ENCODE measurements around the gene EEF2K.
"Not testable (repeated sequence)": the region's sequence is repeated elsewhere in the genome, so short reads cannot be mapped to it uniquely, and the experiment has no call there.

Gene EEF2K

GRCh38 chr16:22190081-22190775, 15.8 kb upstream of the EEF2K start:
- DNase-seq, result no peak

DNA sequence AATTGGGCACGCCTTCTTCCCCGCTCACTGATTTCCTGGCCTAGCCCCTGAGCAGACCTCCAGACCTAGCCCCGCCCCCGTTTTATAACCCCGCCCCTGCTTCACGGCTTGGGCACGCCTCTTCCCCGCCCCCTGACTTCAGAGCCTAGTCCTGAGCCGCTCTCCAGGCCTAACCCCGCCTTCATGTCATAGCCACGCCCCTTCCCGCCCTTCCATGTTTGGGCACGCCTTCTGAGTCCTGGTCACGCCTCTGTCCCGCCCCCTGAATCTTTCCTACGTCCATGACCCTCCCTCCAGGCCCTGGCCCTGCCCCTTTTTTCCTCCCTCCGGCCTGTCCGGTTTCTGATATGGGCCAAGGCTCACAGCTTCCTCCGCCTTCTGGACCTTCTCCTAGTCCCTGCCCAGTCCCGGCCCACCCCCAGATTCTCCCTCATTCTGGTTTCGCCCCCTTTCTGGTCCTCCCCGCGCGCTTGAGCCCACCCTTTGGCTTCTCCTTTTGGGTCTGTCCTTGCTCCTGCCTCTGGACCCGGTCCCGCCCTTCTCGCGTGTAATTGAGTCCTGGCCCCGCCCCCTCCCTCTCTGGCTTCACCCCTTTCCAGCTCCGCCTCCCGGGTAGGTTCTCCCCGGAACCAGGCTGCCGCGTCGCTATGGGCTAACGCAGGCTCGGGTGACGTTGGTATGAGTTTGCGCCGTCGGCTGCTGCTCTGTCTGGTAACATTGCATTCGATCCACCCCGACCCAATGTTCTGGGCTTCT, 15.1 kb upstream of the EEF2K start:
- DNase-seq, result peak; percentile 83

GRCh38 chr16:22191532-22192260, 14.4 kb upstream of the EEF2K start:
- DNase-seq, result no peak

DNA sequence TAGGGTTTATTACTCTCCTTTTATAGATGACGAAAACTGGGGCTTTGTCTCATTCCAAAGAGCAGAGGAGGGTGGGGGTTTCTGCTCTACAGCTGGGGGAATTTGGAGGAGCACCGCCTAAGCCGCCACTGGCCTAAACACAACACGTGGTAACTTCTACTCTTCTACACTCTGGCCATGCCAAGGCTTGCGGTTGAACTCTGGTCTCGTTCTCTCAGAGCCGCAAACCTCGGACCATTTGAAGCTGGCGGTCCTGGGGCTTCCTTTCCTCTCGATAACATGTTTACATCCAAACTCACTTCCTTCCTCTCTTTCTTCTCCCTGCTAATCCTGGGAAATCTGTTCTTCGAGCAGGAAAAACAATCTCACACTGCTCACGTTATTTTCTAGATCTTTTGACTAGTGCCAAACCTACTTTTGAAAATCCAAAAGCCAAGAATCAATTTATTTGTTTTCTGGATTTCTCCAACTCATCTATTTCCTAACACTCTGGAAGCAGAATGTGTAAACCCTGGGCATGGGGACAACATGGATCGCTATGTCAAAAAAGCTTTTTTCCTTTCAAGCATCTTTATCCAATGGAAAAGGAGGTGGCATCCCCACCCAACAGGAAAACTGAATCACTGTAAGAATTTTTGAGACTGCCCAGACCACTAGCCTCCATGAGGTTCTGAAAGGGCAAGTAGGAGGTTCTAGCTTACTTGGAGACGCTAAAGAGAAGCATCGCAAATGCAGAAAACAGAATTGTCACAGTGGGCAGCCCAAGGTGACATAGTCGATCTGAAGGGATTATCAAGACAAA, 13.6 kb upstream of the EEF2K start:
- no peak for DNase-seq

- no peak for DNase-seq
Measured at GRCh38 chr16:22193063-22193411, 13.0 kb upstream of the EEF2K start.

- no peak for DNase-seq
Measured at GRCh38 chr16:22194707-22195444, 11.2 kb upstream of the EEF2K start.

GRCh38 chr16:22195445-22195694, 10.7 kb upstream of the EEF2K start:
- no peak for DNase-seq

GRCh38 chr16:22195695-22196558, 10.2 kb upstream of the EEF2K start:
- peak; percentile 41 for DNase-seq

GRCh38 chr16:22196559-22197168, 9.4 kb upstream of the EEF2K start:
- DNase-seq, result not testable (repeated sequence)

DNA sequence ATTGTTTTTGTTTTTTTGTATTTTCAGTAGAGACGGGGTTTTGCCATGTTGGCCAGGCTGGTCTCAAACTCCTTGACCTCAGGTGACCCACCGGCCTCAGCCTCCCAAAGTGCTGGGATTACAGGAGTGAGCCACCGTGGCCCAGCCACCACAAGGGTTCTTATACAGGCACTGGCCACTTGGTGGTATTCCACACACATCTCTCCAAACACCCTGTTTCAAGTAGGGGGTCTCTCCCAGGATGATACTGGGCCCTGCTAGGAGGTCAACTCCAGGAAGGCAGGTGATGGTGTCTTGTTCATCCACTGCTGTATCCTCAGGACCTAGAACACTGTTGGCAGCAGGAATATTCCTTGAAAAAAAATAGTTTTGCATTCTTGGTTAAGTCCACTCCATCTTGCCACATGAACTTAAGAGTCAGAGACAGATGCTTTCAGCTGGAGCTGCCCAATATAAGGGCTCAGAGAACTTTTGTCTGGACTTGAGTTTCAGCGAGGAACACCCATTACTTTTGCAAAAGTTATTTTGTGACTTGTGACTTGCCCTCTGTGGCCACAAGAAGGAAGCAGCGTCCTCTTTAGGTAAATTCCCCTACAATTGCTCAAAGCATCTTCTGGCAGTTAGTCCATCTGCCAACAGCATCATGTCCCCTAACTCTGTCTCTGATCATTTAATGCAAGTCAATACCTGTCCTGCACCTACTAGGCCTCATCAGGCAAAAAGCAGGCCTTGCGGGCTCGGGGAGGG, 7.4 kb upstream of the EEF2K start:
- no peak for DNase-seq

- DNase-seq, result no peak
Measured at GRCh38 chr16:22202261-22202637, 3.8 kb upstream of the EEF2K start.

DNA sequence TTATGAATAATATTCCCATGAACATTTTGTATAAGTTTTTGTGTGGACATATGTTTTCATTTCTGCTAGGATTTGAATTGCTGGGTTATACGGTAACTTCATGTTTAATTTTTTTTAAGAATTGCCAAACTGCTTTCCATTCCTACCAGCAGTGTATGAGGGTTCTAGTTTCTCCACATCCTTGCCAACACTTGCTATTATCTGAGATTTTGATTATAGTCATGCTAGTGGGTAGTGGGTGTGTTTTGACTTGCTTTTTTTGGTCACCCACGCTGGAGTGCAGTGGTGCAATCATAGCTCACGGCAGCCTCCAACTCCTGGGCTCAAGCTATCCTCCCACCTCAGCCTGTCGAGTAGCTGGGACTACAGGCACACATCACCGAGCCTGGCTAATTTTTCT, 3.0 kb upstream of the EEF2K start:
- DNase-seq, result no peak

DNA sequence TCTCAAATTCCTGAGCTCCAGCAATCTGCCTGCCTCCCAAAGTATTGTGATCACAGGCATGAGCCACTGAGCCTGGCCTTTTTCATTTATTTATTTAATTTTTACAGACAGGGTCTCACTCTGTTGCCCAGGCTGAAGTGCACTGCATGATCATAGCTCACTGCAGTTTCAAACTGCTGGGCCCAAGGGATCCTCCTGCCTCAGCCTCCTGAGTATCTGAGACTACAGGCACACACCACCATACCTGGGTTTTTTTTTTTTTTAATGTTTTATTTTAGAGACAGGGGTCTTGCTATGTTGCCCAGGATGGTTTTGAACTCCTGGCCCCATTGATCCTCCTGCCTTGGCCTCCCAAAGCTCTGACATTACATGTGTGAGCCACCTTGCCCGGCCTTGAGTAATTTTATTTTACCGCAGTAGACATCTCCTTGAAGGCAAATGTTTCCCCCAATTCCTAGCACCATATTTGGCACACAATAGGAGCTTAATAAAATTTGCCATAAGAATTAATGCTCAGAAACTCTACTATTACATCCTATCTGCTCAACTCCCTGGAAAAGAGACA, 1.9 kb upstream of the EEF2K start:
- no peak for DNase-seq

- DNase-seq, result no peak
Measured at GRCh38 chr16:22205577-22206012, 483 bp upstream of the EEF2K start.

DNA sequence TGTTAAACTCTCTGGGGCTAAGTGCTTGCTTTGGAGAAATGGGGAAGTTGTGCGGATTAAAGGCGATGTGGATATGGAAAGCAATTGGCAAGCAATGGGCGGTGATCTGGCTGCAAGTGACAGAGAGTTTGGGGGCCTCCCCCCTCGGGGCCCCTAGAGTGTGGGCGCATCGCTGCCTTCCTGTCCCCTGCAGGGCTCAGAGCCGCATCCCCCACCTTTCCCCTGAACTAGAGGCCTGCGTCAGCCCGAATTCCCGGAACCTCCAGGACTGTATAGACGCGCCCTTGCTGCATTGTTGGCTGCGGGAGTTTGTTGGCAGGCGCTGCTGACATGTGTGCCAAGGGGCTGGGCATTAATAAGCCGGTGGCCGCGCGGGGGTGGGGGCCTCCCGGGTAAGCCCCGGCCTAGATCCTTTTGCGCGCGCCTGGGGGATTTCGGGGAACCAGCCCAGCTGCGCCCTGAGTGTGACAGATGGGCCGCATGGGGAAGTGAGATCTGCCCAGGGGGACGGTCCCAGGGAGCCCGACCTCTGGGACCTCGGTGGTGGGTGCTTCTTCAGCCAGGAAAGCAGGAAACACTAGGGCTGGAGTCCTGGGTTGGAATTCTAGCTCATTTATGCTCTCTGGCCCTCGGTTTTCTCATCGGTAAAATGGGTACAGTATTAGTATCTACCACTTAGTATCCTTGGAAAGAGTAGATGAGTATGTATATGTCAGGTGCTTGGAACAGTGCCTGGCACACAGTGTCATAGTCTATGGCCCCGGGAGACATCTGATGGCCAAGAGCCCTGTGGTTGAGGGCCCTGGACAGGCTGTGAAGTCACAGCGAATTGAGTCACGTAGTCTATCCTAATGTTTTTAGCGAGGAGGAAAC, 1.0 kb downstream of the EEF2K start:
- peak; percentile 46 for DNase-seq

GRCh38 chr16:22207715-22208360, 1.8 kb downstream of the EEF2K start:
- DNase-seq, result no peak

DNA sequence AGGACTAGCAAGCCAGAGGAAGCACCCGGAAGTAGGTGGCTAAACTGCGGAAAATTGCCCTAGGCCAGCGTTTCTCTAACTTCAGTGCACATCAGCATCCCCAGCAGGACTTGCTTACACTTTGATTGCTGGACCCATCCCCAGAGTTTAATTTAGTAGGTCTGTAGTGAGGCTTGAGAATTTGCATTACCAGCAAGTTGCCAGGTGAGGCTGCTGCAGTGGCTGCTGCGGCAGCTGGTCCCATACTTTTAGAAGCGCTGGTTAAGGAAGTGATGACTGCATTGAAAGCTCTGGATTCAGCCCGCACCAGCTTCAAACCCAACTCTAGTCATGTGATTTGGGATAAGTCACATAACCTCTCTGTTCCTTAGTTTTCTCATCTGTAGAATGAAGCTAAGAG, 4.2 kb downstream of the EEF2K start:
- DNase-seq, result no peak

GRCh38 chr16:22210854-22211253, 4.8 kb downstream of the EEF2K start:
- DNase-seq, result no peak

GRCh38 chr16:22213236-22213635, 7.2 kb downstream of the EEF2K start:
- DNase-seq, result no peak

All from SIG-M5 (cell line).